ENCODE data around the gene GPR31.
"Not testable (repeated sequence)": the region's sequence is repeated elsewhere in the genome, so short reads cannot be mapped to it uniquely, and the experiment has no call there.

The GPR31 gene

GRCh38 chr6:167167699-167168098 is 9.9 kb upstream of the GPR31 start:
- not testable (repeated sequence) for H3F3A ChIP-seq (ENCODE audit: insufficient read depth, low read length); H3K27me3 ChIP-seq (replicated peaks; ENCODE audit: insufficient read depth, low read length); H3K27ac ChIP-seq (ENCODE audit: low read length); H3K36me3 ChIP-seq (replicated peaks; ENCODE audit: insufficient read depth, low read length); DNase-seq; H3K9me3 ChIP-seq (replicated peaks; ENCODE audit: insufficient read depth, low read length); H2AFZ ChIP-seq (ENCODE audit: low read length); H3K4me2 ChIP-seq (ENCODE audit: low read depth, low read length); H4K20me1 ChIP-seq (ENCODE audit: insufficient read depth, low read length); H3K9me2 ChIP-seq (replicated peaks; ENCODE audit: insufficient read depth, low read length); H3K9ac ChIP-seq (ENCODE audit: low read length); H3K4me3 ChIP-seq (ENCODE audit: low read length); H3K4me1 ChIP-seq (ENCODE audit: low read length); H3K79me2 ChIP-seq (ENCODE audit: low read length)

GRCh38 chr6:167165858-167166471 is 8.2 kb upstream of the GPR31 start:
- no peak for TF ChIP-seq EZH2phosphoT487 (IDR thresholded peaks at IDR 0.05; ENCODE audit: low read length)
- no peak for TF ChIP-seq EZH2 (optimal IDR thresholded peaks at IDR 0.05; ENCODE audit: low read depth, low read length)
- no peak for TF ChIP-seq CTCF (IDR thresholded peaks at IDR 0.05; ENCODE audit: low read length)

GRCh38 chr6:167164261-167164660 is 6.5 kb upstream of the GPR31 start:
- Histone ChIP-seq H3K9me3 (replicated peaks; ENCODE audit: insufficient read depth, low read length) (no peaks in the 10 kb centered on the region), H3K4me3 (ENCODE audit: low read length) (no peak overlapping the region), H2AFZ (ENCODE audit: low read length) (no peak overlapping the region), H3K27me3 (replicated peaks; ENCODE audit: insufficient read depth, low read length) (no peaks in the 10 kb centered on the region), H3K27ac (ENCODE audit: low read length) (no peak overlapping the region), H3K9me2 (replicated peaks; ENCODE audit: insufficient read depth, low read length) (no peaks in the 10 kb centered on the region), H3K9ac (ENCODE audit: low read length) (no peak overlapping the region), H3K79me2 (ENCODE audit: low read length) (no peaks in the 10 kb centered on the region), H3K36me3 (replicated peaks; ENCODE audit: insufficient read depth, low read length) (no peaks in the 10 kb centered on the region), H3F3A (ENCODE audit: insufficient read depth, low read length) (no peaks in the 10 kb centered on the region), H3K4me1 (ENCODE audit: low read length) (no peaks in the 10 kb centered on the region), H4K20me1 (ENCODE audit: insufficient read depth, low read length) (no peaks in the 10 kb centered on the region), H3K4me2 (ENCODE audit: low read depth, low read length) (no peak overlapping the region)
- no peak for DNase-seq
- TF ChIP-seq EZH2phosphoT487 (IDR thresholded peaks at IDR 0.05; ENCODE audit: low read length), result no peak
- no peak for TF ChIP-seq CTCF (IDR thresholded peaks at IDR 0.05; ENCODE audit: low read length)

More at GRCh38 chr6:167165858-167166471, 8.2 kb upstream of the GPR31 start:
- DNase-seq, result no peak
- H3K27me3 ChIP-seq (replicated peaks; ENCODE audit: insufficient read depth, low read length), result no peaks in the 10 kb centered on the region
- H3K27ac ChIP-seq (ENCODE audit: low read length), result no peak overlapping the region
- no peaks in the 10 kb centered on the region for H3K36me3 ChIP-seq (replicated peaks; ENCODE audit: insufficient read depth, low read length)
- H3F3A ChIP-seq (ENCODE audit: insufficient read depth, low read length), result no peaks in the 10 kb centered on the region
- no peaks in the 10 kb centered on the region for H3K79me2 ChIP-seq (ENCODE audit: low read length)
- no peak overlapping the region for H3K9ac ChIP-seq (ENCODE audit: low read length)
- no peak overlapping the region for H2AFZ ChIP-seq (ENCODE audit: low read length)
- H3K9me3 ChIP-seq (replicated peaks; ENCODE audit: insufficient read depth, low read length), result no peaks in the 10 kb centered on the region
- no peak overlapping the region for H3K4me3 ChIP-seq (ENCODE audit: low read length)
- no peak overlapping the region for H3K4me2 ChIP-seq (ENCODE audit: low read depth, low read length)
- no peaks in the 10 kb centered on the region for H4K20me1 ChIP-seq (ENCODE audit: insufficient read depth, low read length)
- no peaks in the 10 kb centered on the region for H3K9me2 ChIP-seq (replicated peaks; ENCODE audit: insufficient read depth, low read length)
- H3K4me1 ChIP-seq (ENCODE audit: low read length), result no peaks in the 10 kb centered on the region

GRCh38 chr6:167163476-167164011 is 5.8 kb upstream of the GPR31 start:
- Histone ChIP-seq H3K4me2 (ENCODE audit: low read depth, low read length) (no peak overlapping the region), H3K9ac (ENCODE audit: low read length) (no peak overlapping the region), H2AFZ (ENCODE audit: low read length) (no peak overlapping the region), H3K36me3 (replicated peaks; ENCODE audit: insufficient read depth, low read length) (no peaks in the 10 kb centered on the region), H3K4me3 (ENCODE audit: low read length) (no peak overlapping the region), H3F3A (ENCODE audit: insufficient read depth, low read length) (no peaks in the 10 kb centered on the region), H3K9me3 (replicated peaks; ENCODE audit: insufficient read depth, low read length) (no peaks in the 10 kb centered on the region), H3K4me1 (ENCODE audit: low read length) (no peaks in the 10 kb centered on the region), H4K20me1 (ENCODE audit: insufficient read depth, low read length) (no peaks in the 10 kb centered on the region), H3K9me2 (replicated peaks; ENCODE audit: insufficient read depth, low read length) (no peaks in the 10 kb centered on the region), H3K27me3 (replicated peaks; ENCODE audit: insufficient read depth, low read length) (no peaks in the 10 kb centered on the region), H3K27ac (ENCODE audit: low read length) (no peak overlapping the region), H3K79me2 (ENCODE audit: low read length) (no peaks in the 10 kb centered on the region)
- no peak for DNase-seq
- TF ChIP-seq CTCF (IDR thresholded peaks at IDR 0.05; ENCODE audit: low read length) (no peak), EZH2 (optimal IDR thresholded peaks at IDR 0.05; ENCODE audit: low read depth, low read length) (no peak), EZH2phosphoT487 (IDR thresholded peaks at IDR 0.05; ENCODE audit: low read length) (no peak)

Measured in MM.1S (cell line).